GM23338 (cell line): ENCODE data around the gene CACNB2. TPM values are rescaled to one million over a fixed set of nuclear protein-coding genes. Genes with fewer than 3 reads are reported as not detected.

Source experiments
- ATAC-seq: fragments of 200-7000 bp; cut with Tn5 transposase; 3 replicates; pipeline ENCODE4 v1.9.1; 2020
- DNase-seq: peaks from one replicate; pipeline ENCODE4 v3.0.0-alpha.2; 2015; ENCODE audit warnings: low spot score
- H2AFZ ChIP-seq: fragments of 200-600 bp; sonication (generic); 2 replicates; pipeline ENCODE4 v1.8.0; 2016; ENCODE audit warnings: antibody characterized with exemption, mild to moderate bottlenecking, moderate library complexity
- H3F3A ChIP-seq: fragments of 200-600 bp; sonication (generic); replicated peaks from 2 replicates; pipeline ENCODE4 v1.8.0; 2017; ENCODE audit warnings: antibody characterized with exemption, mixed run types, low read depth
- H3K27ac ChIP-seq: fragments of 200-600 bp; sonication (generic); 2 replicates; pipeline ENCODE4 v1.6.1; 2016; ENCODE audit warnings: low read depth
- H3K27me3 ChIP-seq: fragments of 200-600 bp; sonication (generic); 2 replicates; pipeline ENCODE4 v1.8.0; 2016; ENCODE audit warnings: mild to moderate bottlenecking, mixed run types, moderate library complexity; ENCODE audit not compliant: insufficient read depth
- H3K36me3 ChIP-seq: fragments of 200-600 bp; sonication (generic); 2 replicates; pipeline ENCODE4 v1.8.0; 2016; ENCODE audit warnings: mild to moderate bottlenecking; ENCODE audit not compliant: insufficient read depth
- H3K4me1 ChIP-seq: fragments of 200-600 bp; sonication (generic); 2 replicates; pipeline ENCODE4 v1.8.0; 2016; ENCODE audit warnings: mild to moderate bottlenecking, moderate library complexity; ENCODE audit not compliant: insufficient read depth
- H3K4me2 ChIP-seq: fragments of 200-600 bp; sonication (generic); 2 replicates; pipeline ENCODE4 v1.7.1; 2017; ENCODE audit warnings: mixed run types
- H3K4me3 ChIP-seq: fragments of 200-600 bp; sonication (generic); 2 replicates; pipeline ENCODE4 v1.6.1; 2016; ENCODE audit warnings: mixed run types
- H3K79me2 ChIP-seq: fragments of 200-600 bp; sonication (generic); replicated peaks from 2 replicates; pipeline ENCODE4 v1.8.0; 2017; ENCODE audit warnings: mild to moderate bottlenecking; ENCODE audit not compliant: insufficient read depth
- H3K9me2 ChIP-seq: fragments of 200-600 bp; sonication (generic); 2 replicates; pipeline ENCODE4 v1.8.0; 2017; ENCODE audit not compliant: insufficient read depth
- H4K20me1 ChIP-seq: fragments of 200-600 bp; sonication (generic); replicated peaks from 2 replicates; pipeline ENCODE4 v1.8.0; 2017; ENCODE audit warnings: mild to moderate bottlenecking; ENCODE audit not compliant: insufficient read depth
- H3K27ac Mint-ChIP-seq: 2 replicates; pipeline ENCODE4 v1.8.0; 2020; ENCODE audit warnings: inconsistent platforms, mild to moderate bottlenecking, moderate library complexity, mixed read lengths
- H3K27me3 Mint-ChIP-seq: 3 replicates; pipeline ENCODE4 v1.8.0; 2022; ENCODE audit warnings: low read depth, mild to moderate bottlenecking, moderate library complexity, mixed read lengths, inconsistent platforms; ENCODE audit not compliant: insufficient read depth, poor library complexity
- H3K36me3 Mint-ChIP-seq: 3 replicates; pipeline ENCODE4 v1.8.0; 2021; ENCODE audit warnings: low read depth, mild to moderate bottlenecking, inconsistent platforms, moderate library complexity, mixed read lengths
- H3K4me1 Mint-ChIP-seq: 3 replicates; pipeline ENCODE4 v1.8.0; 2020; ENCODE audit warnings: mild to moderate bottlenecking, inconsistent platforms, mixed read lengths
- H3K4me3 Mint-ChIP-seq: 3 replicates; pipeline ENCODE4 v1.8.0; 2021; ENCODE audit warnings: moderate library complexity, mild to moderate bottlenecking, inconsistent platforms, mixed read lengths
- H3K9me3 Mint-ChIP-seq: 3 replicates; pipeline ENCODE4 v1.8.0; 2020; ENCODE audit warnings: moderate library complexity, mild to moderate bottlenecking, inconsistent platforms, mixed read lengths
- CREB1 ChIP-seq: fragments of 250-450 bp; sonication (Bioruptor Pico); IDR thresholded peaks from 2 replicates; pipeline ENCODE4 v1.5.0; 2020; ENCODE audit warnings: low read depth, mild to moderate bottlenecking, moderate library complexity
- CTCF ChIP-seq, 2 experiments: fragments of 200-600 bp in 1 of 2; sonication (generic) in 1 of 2; conservative IDR thresholded peaks; 2 replicates each; pipeline versions ENCODE4 v1.5.1 to v1.6.1; 2016 to 2017; ENCODE audit warnings: antibody characterized with exemption in 2 of 2, low read depth in 2 of 2, mild to moderate bottlenecking in 2 of 2, moderate library complexity in 1 of 2
- EZH2 ChIP-seq: fragments of 200-600 bp; sonication (generic); IDR thresholded peaks from one replicate; pipeline ENCODE4 v1.8.0; 2017; ENCODE audit warnings: antibody characterized with exemption, mild to moderate bottlenecking, low read depth; ENCODE audit not compliant: unreplicated experiment
- EZH2phosphoT487 ChIP-seq: fragments of 200-600 bp; sonication (generic); IDR thresholded peaks from one replicate; pipeline ENCODE4 v1.8.1; 2018; ENCODE audit warnings: antibody characterized with exemption; ENCODE audit not compliant: unreplicated experiment
- JUNB ChIP-seq: IDR thresholded peaks from one replicate; pipeline ENCODE4 v1.6.1; 2016; ENCODE audit warnings: antibody characterized with exemption; ENCODE audit not compliant: unreplicated experiment
- NANOG ChIP-seq: IDR thresholded peaks from 2 replicates; pipeline ENCODE4 v1.6.1; 2016; ENCODE audit warnings: antibody characterized with exemption, borderline replicate concordance
- POLR2AphosphoS5 ChIP-seq: IDR thresholded peaks from 2 replicates; pipeline ENCODE4 v1.6.1; 2016; ENCODE audit warnings: antibody characterized with exemption, low read depth
- REST ChIP-seq: IDR thresholded peaks from one replicate; pipeline ENCODE4 v1.6.1; 2018; ENCODE audit warnings: antibody characterized with exemption; ENCODE audit not compliant: unreplicated experiment
- STAT1 ChIP-seq: IDR thresholded peaks from one replicate; pipeline ENCODE4 v1.6.1; 2016; ENCODE audit warnings: antibody characterized with exemption; ENCODE audit not compliant: unreplicated experiment
- ZNF114 ChIP-seq: fragments of 250-450 bp; sonication (Bioruptor Pico); IDR thresholded peaks from 2 replicates; pipeline ENCODE4 v1.5.0; 2020; ENCODE audit warnings: mild to moderate bottlenecking, moderate library complexity
- ZNF331 ChIP-seq: fragments of 250-450 bp; sonication (Bioruptor Pico); IDR thresholded peaks from 2 replicates; pipeline ENCODE4 v1.5.0; 2020; ENCODE audit warnings: low read depth, mild to moderate bottlenecking, moderate library complexity
- ZNF462 ChIP-seq: fragments of 250-450 bp; sonication (Bioruptor Pico); IDR thresholded peaks from 2 replicates; pipeline ENCODE4 v1.5.0; 2020; ENCODE audit warnings: mild to moderate bottlenecking, moderate library complexity
- polyA plus RNA-seq: library from polyadenylated mRNA; unstranded; fragments of >200 nt; fragmentation: Nextera tagmentation; extraction: Ambion mirVana; gene quantifications from 2 replicates; pipeline ENCODE4 v1.2.1, GENCODE V29; 2016
- total RNA-seq: library from RNA; depleted of rRNA; stranded (reverse); fragments of >200 nt; shearing (Covaris generic); gene quantifications from 2 replicates; pipeline ENCODE4 v1.2.3, GENCODE V29; 2014
- TF ChIP-seq, protein P1 (sequence below): IDR thresholded peaks from 2 replicates; pipeline ENCODE4 v1.6.1; 2016; ENCODE audit warnings: antibody characterized with exemption

Gene CACNB2
- total and polyA plus RNA-seq, 2 experiments from 2014 or later = 5.0 to 5.9 TPM

- Histone ChIP-seq H3K4me3 (no peak overlapping the region), H2AFZ (no peak overlapping the region), H4K20me1 (no peaks in the 10 kb centered on the region), H3K27ac (no peak overlapping the region), H3K4me1 (no peaks in the 10 kb centered on the region), H3K4me2 (no peak overlapping the region), H3K79me2 (no peaks in the 10 kb centered on the region), H3K9me2 (no peaks in the 10 kb centered on the region), H3F3A (no peaks in the 10 kb centered on the region), H3K36me3 (no peaks in the 10 kb centered on the region), H3K27me3 (no peaks in the 10 kb centered on the region)
- Mint-ChIP-seq H3K4me3 (no peak overlapping the region), H3K36me3 (no peaks in the 10 kb centered on the region), H3K27me3 (no peaks in the 10 kb centered on the region), H3K9me3 (no peaks in the 10 kb centered on the region; the same call in 2 of the 3 replicates), H3K4me1 (no peaks in the 10 kb centered on the region), H3K27ac (no peak overlapping the region)
- ATAC-seq (no peak), DNase-seq (no peak)
- TF ChIP-seq, protein P1, sequence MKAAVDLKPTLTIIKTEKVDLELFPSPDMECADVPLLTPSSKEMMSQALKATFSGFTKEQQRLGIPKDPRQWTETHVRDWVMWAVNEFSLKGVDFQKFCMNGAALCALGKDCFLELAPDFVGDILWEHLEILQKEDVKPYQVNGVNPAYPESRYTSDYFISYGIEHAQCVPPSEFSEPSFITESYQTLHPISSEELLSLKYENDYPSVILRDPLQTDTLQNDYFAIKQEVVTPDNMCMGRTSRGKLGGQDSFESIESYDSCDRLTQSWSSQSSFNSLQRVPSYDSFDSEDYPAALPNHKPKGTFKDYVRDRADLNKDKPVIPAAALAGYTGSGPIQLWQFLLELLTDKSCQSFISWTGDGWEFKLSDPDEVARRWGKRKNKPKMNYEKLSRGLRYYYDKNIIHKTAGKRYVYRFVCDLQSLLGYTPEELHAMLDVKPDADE = no peak
- no peak for TF ChIP-seq JUNB
- TF ChIP-seq STAT1 = no peak
- no peak for TF ChIP-seq EZH2
- TF ChIP-seq ZNF331 (CRISPR knock-in tag) = no peak
- no peak for TF ChIP-seq CTCF (conservative IDR thresholded peaks at IDR 0.05; ENCODE audit: low read depth in 2 of 2)
- no peak for TF ChIP-seq EZH2phosphoT487
- no peak for TF ChIP-seq ZNF462
- no peak for TF ChIP-seq ZNF114
- no peak for TF ChIP-seq POLR2AphosphoS5
- no peak for TF ChIP-seq CREB1 (CRISPR knock-in tag)
- TF ChIP-seq REST = no peak
- TF ChIP-seq NANOG = no peak
These were observed 50.6 kb downstream of the CACNB2 start for GRCh38 chr10:18190840-18191239.
